Spleen (tissue), 11 donors: Measurements from ENCODE around the gene TPCN2. TPM values are rescaled to one million over a fixed set of nuclear protein-coding genes. Genes with fewer than 3 reads are reported as not detected.

ENCODE experiments used
- DNase-seq: peaks from one replicate; pipeline ENCODE4 v3.0.0-alpha.2; 2020
- H3K27ac ChIP-seq, 8 donors: fragments of 200-600 bp; sonication (generic) in 7 of 8; 1 replicate in 4 of 8; 2 replicates in 4 of 8; pipeline versions ENCODE4 v1.5.0 to v1.8.0; 2016 to 2021; ENCODE audit warnings: inconsistent platforms in 4 of 8, mild to moderate bottlenecking in 4 of 8, moderate library complexity in 1 of 8
- H3K27me3 ChIP-seq, 7 donors: fragments of 200-600 bp; sonication (generic) in 6 of 7; replicated peaks in 1 of 7; 1 replicate in 4 of 7; 2 replicates in 3 of 7; pipeline versions ENCODE4 v1.5.0 to v1.8.0; 2016 to 2021; ENCODE audit warnings: inconsistent platforms in 3 of 7, mild to moderate bottlenecking in 1 of 7
- H3K36me3 ChIP-seq, 6 donors: fragments of 200-600 bp; sonication (generic) in 5 of 6; 1 replicate in 4 of 6; 2 replicates in 2 of 6; pipeline versions ENCODE4 v1.5.0 to v1.8.0; 2016 to 2021; ENCODE audit warnings: inconsistent platforms in 2 of 6
- H3K4me1 ChIP-seq, 6 donors: fragments of 200-600 bp; sonication (generic) in 5 of 6; 1 replicate in 3 of 6; 2 replicates in 3 of 6; pipeline versions ENCODE4 v1.5.0 to v1.8.0; 2016 to 2021; ENCODE audit warnings: inconsistent platforms in 3 of 6
- H3K4me3 ChIP-seq, 8 donors: fragments of 200-600 bp; sonication (generic) in 7 of 8; 1 replicate in 4 of 8; 2 replicates in 4 of 8; pipeline versions ENCODE4 v1.5.0 to v1.8.0; 2016 to 2021; ENCODE audit warnings: inconsistent platforms in 4 of 8, mild to moderate bottlenecking in 4 of 8, moderate library complexity in 2 of 8
- H3K9me3 ChIP-seq, 8 donors: fragments of 200-600 bp; sonication (generic) in 7 of 8; 1 replicate in 4 of 8; 2 replicates in 4 of 8; pipeline versions ENCODE4 v1.5.0 to v1.8.0; 2016 to 2021; ENCODE audit warnings: inconsistent platforms in 4 of 8
- POLR2A ChIP-seq, 3 donors: fragments of 450-650 bp; IDR thresholded peaks; one replicate each; pipeline ENCODE4 v1.5.1; 2017; ENCODE audit warnings: antibody characterized with exemption in 3 of 3, mild to moderate bottlenecking in 1 of 3
- POLR2AphosphoS5 ChIP-seq, 3 donors: sonication (generic); formaldehyde crosslinking; IDR thresholded peaks; one replicate each; pipeline ENCODE4 v1.5.1; 2017; ENCODE audit warnings: antibody characterized with exemption in 3 of 3
- whole genome bisulfite sequencing, 5 donors: extraction: QIAGEN DNeasy Blood & Tissue Kit in 3 of 5; methylation state at CpG; one replicate each; pipeline versions ENCODE4 v1.1.5 to v1.1.7; 2013 to 2018; 5-methylcytosine and 5-hydroxymethylcytosine counted together
- intact Hi-C: fragments of 100-400 bp; cut with DNase I; formaldehyde crosslinking; loops from one replicate; pipeline ENCODE4 v1.15.0; 2023; ENCODE audit warnings: low total_unique reads
- polyA plus RNA-seq, 3 donors: library from polyadenylated mRNA; stranded (reverse); fragments of 200-250 nt; gene quantifications; one replicate each; pipeline ENCODE4 v1.2.1, GENCODE V29; 2013
- total RNA-seq, 7 donors: library from RNA; depleted of rRNA in 3 of 7; stranded (reverse); fragments of >200 nt in 3 of 7; fragmentation: NEBNext Ultra II Directional in 4 of 7; extraction: Animal tissue kit (Norgen Biotek cat#: 25700) in 4 of 7; gene quantifications; one replicate each; pipeline versions ENCODE4 v1.1.0 to v1.2.1, GENCODE V29; 2016 to 2021
- TF ChIP-seq, protein P1 (sequence below), 11 experiments: fragments of 200-600 bp in 7 of 11; fragments of 450-650 bp in 4 of 11; sonication (generic) in 4 of 11; IDR thresholded peaks in 8 of 11; conservative IDR thresholded peaks in 3 of 11; 1 replicate in 7 of 11; 2 replicates in 4 of 11; pipeline versions ENCODE4 v1.4.0 to v1.8.0; 2016 to 2021; ENCODE audit warnings: antibody characterized with exemption in 11 of 11, inconsistent platforms in 4 of 11, mild to moderate bottlenecking in 1 of 11
- donor health status: healthy with polysubstance abuse.
- donor health status: DM: no; HTN: no; CAD: no; lungs with moderate emphysema.
- donor health status: DM: no; HTN: no; CAD: no.
- donor health status: Bipolar disorder and iron deficiency.
- donor health status: healthy.
- donor health status: DM: no; HTN: no; CAD: no.
- donor health status: DM: yes; HTN: yes; CAD: no.

Gene TPCN2
- total and polyA plus RNA-seq, 10 donors: 3.6 to 30.4 (median 24.1) TPM

DNA sequence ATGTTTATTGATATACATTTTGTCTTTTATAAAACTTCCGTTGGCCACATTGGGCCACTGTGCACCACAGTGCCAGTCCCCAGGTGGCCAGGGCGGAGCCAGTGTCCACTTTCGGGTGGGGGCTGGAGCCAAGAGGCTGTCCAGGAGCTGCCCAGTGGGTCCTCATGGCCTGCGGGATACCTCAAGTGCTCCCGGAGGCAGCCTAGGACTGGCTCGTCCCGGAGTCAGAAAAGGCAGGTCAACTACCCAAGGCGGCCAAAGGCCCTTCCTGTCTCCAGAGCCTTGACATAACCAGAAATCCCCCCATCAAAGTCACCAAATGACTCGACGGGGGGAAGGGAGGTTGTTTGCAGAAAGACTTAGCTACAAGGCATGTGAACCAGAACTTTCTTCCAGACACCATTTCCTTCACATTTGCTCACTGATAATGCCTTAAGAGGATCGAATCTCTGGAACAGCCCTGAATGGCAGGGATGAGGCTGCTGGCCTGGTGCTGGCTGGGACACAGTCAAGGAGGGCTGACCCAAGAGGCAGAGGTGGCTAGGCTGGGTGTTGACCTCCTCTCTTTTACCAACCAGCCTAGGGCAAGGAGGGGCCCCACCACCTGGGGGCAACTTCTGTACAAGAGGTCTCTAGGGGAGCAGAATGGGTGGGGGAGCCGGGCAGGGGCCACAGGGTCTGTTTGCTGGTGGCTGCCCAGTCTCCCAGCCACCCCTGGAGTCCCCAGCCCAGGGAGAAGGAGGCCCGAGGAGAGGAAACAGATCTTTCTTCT, 44.1 kb upstream of the TPCN2 start:
- Histone ChIP-seq H3K36me3 (peaks cover 0 to 20% (median 0%) of the 10 kb centered on the region in 6 donors), H3K4me1 (peaks cover 0 to 55% (median 17%) of the 10 kb centered on the region in 6 donors), H3K27ac (peak overlapping the region in 1 of 8 donors; percentile 14), H3K27me3 (peaks cover 0 to 69% (median 15%) of the 10 kb centered on the region in 7 donors), H3K4me3 (no peak overlapping the region), H3K9me3 (no peaks in the 10 kb centered on the region)
- 73 to 87% (median 79%) methylated on average over 10 to 13 of the region's 13 CpGs for WGBS, 5 donors
- intact Hi-C loops: no loop called here
- TF ChIP-seq POLR2AphosphoS5 (IDR thresholded peaks at IDR 0.05): no peak
- TF ChIP-seq, protein P1, sequence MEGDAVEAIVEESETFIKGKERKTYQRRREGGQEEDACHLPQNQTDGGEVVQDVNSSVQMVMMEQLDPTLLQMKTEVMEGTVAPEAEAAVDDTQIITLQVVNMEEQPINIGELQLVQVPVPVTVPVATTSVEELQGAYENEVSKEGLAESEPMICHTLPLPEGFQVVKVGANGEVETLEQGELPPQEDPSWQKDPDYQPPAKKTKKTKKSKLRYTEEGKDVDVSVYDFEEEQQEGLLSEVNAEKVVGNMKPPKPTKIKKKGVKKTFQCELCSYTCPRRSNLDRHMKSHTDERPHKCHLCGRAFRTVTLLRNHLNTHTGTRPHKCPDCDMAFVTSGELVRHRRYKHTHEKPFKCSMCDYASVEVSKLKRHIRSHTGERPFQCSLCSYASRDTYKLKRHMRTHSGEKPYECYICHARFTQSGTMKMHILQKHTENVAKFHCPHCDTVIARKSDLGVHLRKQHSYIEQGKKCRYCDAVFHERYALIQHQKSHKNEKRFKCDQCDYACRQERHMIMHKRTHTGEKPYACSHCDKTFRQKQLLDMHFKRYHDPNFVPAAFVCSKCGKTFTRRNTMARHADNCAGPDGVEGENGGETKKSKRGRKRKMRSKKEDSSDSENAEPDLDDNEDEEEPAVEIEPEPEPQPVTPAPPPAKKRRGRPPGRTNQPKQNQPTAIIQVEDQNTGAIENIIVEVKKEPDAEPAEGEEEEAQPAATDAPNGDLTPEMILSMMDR (IDR thresholded peaks at IDR 0.05 in 8 of 11, conservative IDR thresholded peaks at IDR 0.05 in 3 of 11): no peak
- no peak for TF ChIP-seq POLR2A (IDR thresholded peaks at IDR 0.05)
- peak; percentile 54 for DNase-seq

- Histone ChIP-seq H3K4me1 (peaks cover 0 to 56% (median 18%) of the 10 kb centered on the region in 6 donors), H3K27me3 (peaks cover 0 to 70% (median 19%) of the 10 kb centered on the region in 7 donors), H3K9me3 (no peaks in the 10 kb centered on the region), H3K36me3 (peaks cover 0 to 20% (median 0%) of the 10 kb centered on the region in 6 donors), H3K27ac (no peak overlapping the region), H3K4me3 (no peak overlapping the region)
- 88 to 93% (median 89%) methylated on average over 27 of the region's 27 CpGs for WGBS, 5 donors
- peak; percentile 54 for DNase-seq
- intact Hi-C loops: no loop called here
- TF ChIP-seq, protein P1 (IDR thresholded peaks at IDR 0.05 in 8 of 11, conservative IDR thresholded peaks at IDR 0.05 in 3 of 11): no peak
- TF ChIP-seq POLR2A (IDR thresholded peaks at IDR 0.05) (no peak), POLR2AphosphoS5 (IDR thresholded peaks at IDR 0.05) (no peak)
These were observed 43.5 kb upstream of the TPCN2 start for GRCh38 chr11:69005183-69005630.

- Histone ChIP-seq H3K36me3 (peaks cover 0 to 20% (median 0%) of the 10 kb centered on the region in 6 donors), H3K27me3 (peaks cover 0 to 76% (median 25%) of the 10 kb centered on the region in 7 donors), H3K4me1 (peaks cover 0 to 58% (median 19%) of the 10 kb centered on the region in 6 donors), H3K27ac (no peak overlapping the region), H3K4me3 (no peak overlapping the region), H3K9me3 (no peaks in the 10 kb centered on the region)
- DNase-seq: peak; percentile 62
- 68 to 90% (median 81%) methylated on average over 36 to 48 of the region's 48 CpGs for whole genome bisulfite sequencing, 5 donors
- intact Hi-C loops: no loop called here
- no peak for TF ChIP-seq POLR2A (IDR thresholded peaks at IDR 0.05)
- TF ChIP-seq POLR2AphosphoS5 (IDR thresholded peaks at IDR 0.05): peak in 1 of 3 donors; percentile 2
These were observed 42.9 kb upstream of the TPCN2 start for GRCh38 chr11:69005631-69006368.

GRCh38 chr11:69006816-69007215, 41.9 kb upstream of the TPCN2 start:
- 84 to 92% (median 84%) methylated on average over 12 of the region's 12 CpGs for WGBS, 5 donors
- H3K27ac ChIP-seq: no peak overlapping the region

More at GRCh38 chr11:69006816-69007215, 41.9 kb upstream of the TPCN2 start:
- no peak for DNase-seq
- intact Hi-C loops: no loop called here
- Histone ChIP-seq H3K27me3 (peaks cover 0 to 81% (median 35%) of the 10 kb centered on the region in 7 donors), H3K4me1 (peaks cover 0 to 58% (median 21%) of the 10 kb centered on the region in 6 donors), H3K4me3 (no peak overlapping the region), H3K9me3 (no peaks in the 10 kb centered on the region), H3K36me3 (peaks cover 0 to 20% (median 0%) of the 10 kb centered on the region in 6 donors)
- TF ChIP-seq POLR2A (IDR thresholded peaks at IDR 0.05) (no peak), POLR2AphosphoS5 (IDR thresholded peaks at IDR 0.05) (no peak)
- TF ChIP-seq, protein P1 (IDR thresholded peaks at IDR 0.05 in 8 of 11, conservative IDR thresholded peaks at IDR 0.05 in 3 of 11): no peak
